Inflammatory macrophage treated with lipopolysaccharide for 4 hours (primary cell): Measurements from ENCODE around the gene PRKCH.

Experiments
- DNase-seq: peaks from one replicate; pipeline ENCODE4 v3.0.0-alpha.2; 2020

PRKCH gene

DNA sequence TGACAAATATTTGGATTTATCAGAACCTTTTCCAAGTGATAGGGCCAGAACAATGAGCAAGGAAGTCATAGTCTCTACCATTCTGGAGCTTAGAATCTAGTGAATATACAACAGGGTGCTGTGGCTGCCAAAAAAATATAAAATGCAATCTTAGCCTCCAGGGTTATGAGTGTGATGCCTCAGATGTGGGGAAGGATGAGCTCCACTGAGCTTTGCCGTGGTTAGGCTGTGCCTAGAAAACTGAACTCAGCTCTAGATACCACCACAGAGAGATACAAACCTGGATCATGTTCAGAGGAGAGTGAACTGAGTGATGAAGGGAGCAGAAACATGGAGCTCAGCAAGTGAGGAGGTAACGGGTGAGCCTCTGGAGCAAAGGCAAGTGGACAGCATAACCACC is 235.9 kb downstream of the PRKCH start:
- DNase-seq: no peak

DNA sequence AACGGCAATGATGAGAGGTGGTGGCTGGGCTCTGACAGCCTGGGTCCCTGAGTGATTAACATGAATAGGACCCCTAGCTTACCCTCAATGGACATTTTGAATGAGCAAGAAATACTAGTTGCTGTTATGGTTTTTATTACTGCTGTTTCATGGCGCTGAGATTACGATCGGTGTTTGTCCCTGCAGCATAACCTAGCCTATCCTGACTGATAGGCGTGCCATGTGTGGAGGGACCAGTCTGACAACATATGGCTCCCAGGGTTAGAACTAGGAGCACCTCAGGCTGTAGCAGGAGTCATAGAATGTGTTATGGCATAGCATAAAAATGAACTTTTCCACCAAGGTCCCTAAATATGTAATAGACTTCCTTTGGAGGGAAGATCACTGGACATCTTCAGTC is 236.5 kb downstream of the PRKCH start:
- no peak for DNase-seq

DNA sequence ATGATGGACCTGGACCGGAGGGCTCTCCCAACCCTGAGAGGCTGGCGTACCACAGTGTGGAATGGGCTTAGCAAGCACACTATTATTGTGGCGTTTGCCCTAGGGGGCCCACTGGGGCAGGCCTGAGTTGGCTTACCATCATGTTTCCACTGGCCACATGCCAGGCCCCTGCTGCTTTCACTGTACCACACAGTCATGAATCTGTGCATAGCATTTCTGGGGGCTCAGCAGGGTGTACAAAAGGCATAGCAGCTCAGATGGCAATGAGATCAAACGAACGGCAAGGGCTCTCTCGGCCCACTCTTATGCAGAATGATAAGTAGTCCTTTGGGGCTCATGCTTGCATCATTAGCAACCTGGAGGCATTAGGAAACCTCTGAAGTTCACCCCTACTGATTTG is 236.9 kb downstream of the PRKCH start:
- no peak for DNase-seq

DNA sequence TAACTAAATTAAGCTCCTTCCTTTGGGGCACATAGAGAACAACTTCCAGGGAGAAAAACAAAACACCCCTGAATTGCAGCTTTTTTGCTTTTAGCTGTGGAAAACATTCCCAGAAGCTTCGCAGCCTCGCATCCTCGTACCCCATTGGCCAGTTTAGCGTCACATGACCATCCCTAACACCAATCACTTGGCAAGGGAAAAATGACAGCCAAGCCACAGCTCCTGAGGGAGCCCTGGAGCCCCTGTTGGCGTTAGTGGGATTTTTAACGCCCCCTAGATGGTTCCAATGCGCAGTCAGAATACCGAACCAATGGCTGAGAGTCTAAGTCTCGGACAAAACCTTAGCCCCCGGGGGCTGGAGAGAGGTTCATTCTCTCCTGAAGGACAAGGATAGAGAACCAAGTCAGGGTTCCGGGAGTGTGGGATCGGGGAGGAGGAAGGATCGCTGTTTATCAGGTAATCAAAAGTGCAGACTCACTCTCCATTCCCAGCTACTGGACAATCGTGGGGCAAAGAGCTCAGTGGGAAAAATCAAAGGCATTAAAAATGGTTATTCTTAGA is 238.3 kb downstream of the PRKCH start:
- no peak for DNase-seq

DNA sequence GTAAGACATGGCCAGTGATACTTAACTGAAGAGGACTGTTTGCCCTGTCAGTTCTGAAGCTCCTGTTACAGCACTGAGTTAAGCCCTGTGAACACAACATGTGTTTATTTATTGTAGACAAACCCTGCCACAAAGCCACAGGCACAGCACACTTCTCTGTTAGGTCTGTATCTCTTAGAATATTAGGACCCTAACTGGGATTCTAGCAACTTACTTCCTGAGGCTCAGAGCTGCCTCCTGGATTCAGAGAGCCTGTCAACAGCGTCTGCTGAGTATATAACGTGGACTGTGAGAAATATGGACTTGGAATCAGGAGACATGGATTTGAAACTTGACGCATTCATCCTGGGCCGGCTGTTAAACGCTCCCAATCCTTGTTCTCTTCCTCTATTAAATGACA is 238.9 kb downstream of the PRKCH start:
- no peak for DNase-seq

DNA sequence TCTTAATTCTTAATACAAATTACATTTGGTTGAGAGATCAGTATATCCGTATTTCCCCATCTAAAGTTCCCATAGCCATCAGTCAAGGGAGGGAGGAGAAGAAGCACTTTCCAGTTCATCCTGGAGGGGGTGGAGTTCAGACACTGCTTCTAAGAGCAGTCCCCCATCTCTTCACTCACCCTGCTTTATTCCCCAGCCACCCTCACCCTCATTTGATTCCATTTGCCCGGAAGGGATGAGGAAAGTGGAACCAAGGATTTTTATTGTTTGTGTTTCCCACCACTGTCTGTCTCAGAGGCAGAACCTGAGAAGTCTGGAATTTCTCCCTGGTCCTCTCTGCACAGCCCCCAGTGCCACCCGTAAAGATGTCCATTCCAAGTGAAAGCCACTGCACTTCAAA is 239.7 kb downstream of the PRKCH start:
- peak; percentile 20 for DNase-seq

DNA sequence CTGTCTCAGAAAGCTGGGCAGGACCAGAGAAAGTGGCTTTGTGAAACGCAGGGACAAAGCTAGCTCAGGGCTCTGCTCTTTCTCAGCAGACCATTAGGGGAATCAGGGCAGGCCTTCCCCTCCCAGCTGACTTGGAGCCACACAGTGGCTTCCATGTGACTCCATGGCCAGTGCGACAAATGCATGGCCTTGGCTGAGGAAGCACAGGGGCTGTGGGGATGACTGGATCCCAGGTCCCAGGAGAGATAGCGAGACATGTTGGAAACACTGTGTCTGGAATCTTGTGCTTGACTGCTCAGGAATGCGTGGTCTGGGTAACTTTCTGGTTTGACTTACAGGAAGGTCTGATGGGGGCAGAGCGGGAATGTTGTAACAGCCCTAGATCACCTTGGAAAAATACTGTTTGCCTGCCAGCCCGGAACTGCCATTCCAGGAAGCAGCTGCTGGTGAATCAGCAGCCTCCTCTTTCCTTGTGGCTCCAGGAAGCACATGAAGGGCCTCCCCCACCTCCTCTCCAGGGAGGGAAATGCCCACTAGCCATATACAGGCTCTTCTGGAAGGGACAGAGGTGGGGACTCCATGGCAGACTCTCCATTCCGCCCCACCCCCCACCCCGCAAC is 240.4 kb downstream of the PRKCH start:
- DNase-seq: peak; percentile 79

DNA sequence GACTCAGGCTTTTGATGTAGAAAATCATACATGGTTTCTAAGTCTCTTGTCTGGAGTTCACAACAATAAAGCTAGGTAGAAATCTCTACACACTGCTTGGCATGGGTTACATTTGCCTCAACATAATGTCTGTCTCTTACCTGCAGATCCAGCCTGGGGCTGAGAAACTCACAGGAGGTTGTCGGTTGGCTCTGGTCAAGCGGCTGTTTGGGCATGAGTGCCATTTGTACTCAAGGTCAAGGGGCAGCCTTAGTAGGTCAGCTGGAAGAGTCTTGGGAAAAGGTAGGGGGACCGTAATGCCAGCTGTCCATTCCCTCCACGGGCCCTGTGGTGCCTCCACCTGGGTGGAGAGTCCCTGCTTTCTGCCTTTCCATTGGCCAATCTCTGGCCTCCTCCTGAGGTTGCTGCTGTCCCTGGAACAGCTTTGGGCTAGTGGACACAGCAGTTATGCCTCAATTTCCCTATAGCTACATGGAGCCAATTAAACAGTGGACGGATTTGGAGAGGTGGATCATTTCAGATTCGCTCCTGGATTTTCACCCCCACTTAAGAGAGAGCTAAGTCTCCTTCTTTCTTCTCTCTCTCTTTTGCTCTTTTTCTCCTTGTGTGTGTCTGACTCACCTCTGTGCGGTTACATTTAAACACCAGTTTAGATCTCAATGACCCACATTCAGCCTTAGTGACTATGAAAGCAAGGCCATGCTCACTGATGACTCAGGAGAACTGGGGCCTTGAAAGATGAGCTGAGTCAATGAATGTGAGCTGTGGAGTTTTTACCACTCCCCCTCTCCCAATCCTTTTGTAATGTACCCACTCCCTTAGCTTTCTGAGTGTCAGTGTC is 241.2 kb downstream of the PRKCH start:
- DNase-seq: peak; percentile 89

DNA sequence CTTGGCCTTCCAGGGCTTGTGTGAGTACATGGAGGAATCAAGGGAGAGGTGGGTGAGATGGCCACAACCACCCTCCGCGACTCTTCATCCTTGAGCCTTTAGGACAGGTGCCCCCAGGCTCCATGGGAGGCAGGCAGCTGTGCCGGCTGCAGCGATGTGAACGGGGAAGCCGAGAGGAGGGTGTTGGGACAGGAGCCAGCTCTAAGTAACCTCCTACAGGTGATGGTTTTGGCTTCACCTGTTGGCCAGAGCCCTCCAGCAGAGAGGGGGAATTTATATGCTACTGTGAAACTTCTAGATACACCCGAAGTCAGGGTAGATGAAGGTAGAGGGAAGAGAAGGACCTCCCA is 241.8 kb downstream of the PRKCH start:
- DNase-seq: no peak

DNA sequence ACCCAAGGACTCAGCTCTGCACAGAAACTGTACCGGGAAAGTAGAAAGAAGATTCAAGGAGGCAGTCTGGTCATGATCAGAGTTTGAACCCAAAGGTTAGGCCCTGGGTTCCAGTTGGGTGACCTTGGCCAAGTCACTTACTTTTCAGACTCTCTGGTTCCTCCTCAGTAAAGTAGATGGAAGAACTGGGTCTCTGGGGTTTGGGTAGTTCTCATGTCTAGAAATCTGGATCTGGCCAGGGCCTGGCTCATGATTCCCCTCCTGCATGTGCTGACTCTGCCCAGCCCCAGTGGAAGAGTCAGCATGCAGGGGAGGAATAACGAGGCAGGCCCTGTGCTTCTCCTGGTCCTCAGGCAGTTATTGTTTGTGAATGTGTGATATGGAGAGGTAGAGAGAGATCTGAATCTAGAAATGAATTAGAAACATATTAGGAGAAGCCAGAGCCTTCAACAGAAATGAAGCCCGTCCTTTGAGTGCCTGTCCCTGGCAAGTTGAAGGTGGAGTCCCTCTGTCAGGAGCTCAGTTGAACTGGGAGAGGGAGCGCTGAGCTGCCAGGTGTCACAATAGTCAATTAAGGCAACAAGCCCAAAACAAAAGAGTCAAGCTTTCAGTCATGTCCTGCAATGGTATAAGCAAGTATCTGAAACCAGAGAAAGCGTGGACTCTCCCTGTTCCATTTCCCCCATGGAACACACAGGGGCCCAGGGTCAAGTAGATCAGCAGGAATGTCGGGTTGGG is 242.7 kb downstream of the PRKCH start:
- DNase-seq: peak; percentile 11

DNA sequence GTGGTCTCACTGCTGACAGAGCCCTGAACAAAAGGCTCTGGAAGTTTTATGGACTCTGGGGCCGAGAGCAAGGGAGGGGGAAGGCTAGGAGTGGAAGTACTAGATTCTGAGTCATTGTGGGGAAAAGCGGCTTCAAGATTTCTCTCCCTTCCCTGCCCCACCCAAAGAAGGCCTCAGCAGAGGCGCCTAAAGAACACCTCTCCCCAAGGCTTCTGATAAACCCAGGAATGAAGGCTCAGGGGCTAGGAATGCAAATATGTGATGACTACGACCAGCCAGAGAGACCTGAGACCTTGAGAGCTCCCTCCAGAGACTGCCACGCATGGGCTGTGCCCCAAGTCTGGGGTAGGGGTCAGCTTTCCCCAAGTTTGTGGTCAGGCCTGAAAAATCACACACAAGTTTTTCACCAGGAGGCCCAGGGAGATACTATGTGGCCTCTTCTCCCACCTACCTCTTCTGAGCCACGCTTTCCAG is 243.3 kb downstream of the PRKCH start:
- DNase-seq: peak; percentile 71

DNA sequence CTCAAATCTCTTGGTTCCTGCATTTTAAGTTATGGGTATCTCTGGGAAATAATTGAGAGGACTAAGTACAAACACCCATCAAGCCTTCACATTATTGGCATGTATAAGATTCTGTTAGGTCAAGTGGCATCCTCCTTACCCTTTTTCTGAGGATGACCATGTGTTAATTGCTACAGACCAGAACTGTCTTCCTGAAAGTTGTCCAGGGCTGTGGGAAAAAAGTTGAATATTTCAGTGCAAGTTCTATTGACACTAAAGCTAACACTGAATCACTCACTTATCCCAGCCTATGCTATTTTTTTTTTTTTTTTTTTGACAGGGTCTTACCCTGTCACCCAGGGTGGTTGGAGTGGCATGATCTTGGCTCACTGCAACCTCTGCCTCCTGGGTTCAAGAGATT is 243.8 kb downstream of the PRKCH start:
- DNase-seq: no peak

DNA sequence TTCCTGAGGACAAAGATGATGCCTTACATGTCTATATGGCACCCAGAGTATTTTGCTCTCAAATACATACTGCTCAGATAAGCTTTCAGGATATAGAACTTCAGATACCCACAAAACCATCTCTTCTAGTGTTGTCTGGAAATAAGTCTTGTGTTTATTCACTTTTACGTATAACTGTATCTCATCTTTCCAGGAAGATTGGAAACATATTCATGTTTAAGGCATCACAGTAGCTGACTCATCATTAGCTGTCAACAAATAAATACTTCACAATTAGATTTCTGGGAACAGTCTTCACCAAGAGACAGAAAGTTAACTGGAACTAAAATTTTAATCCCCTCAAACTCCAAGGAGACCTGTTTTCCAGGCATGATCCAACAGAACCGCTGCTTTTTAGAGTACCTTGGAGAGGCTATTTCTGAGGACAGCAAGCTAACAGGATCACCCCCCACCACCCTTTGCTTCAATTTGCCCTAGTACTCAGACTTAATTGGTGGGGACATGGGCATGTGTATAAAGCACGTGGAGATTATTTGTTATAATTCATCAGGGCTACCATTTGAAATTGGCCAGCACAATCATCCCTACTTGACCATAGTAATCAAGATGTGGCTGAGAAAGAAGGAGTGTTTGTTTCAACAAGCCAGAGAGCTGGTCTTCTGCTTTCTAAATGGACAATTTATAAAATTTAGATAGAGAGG is 244.6 kb downstream of the PRKCH start:
- no peak for DNase-seq

DNA sequence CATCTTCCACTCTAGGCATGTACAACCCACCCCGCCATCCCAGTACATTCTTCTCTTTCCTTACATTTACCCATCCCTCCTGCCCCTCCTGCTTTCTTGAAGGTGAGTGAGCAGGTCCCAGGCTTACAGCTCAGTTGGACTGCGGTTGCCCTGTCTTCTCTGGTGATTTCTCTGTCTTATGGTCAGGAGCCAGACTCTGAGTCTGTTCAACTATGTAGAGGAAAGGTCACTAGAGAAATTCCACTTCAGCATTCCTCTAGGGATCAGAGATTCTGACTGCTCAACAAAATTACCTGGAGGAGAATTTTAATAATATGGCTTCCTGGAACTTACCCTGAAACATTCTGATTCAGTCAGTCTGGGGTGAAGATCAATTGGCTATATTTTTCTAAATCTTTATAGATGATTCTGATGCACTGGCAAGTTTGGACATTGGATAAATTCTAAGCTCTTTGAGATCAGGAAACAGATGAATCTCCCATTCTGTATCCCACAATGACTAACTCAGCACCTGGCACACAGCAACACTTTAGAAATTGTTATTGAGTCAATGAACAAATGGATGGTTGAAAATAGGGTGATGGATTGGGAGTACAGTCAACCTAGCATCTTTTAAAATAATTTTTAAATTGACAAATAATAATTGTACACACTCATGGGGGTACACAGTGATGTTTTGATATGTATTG is 245.3 kb downstream of the PRKCH start:
- no peak for DNase-seq

DNA sequence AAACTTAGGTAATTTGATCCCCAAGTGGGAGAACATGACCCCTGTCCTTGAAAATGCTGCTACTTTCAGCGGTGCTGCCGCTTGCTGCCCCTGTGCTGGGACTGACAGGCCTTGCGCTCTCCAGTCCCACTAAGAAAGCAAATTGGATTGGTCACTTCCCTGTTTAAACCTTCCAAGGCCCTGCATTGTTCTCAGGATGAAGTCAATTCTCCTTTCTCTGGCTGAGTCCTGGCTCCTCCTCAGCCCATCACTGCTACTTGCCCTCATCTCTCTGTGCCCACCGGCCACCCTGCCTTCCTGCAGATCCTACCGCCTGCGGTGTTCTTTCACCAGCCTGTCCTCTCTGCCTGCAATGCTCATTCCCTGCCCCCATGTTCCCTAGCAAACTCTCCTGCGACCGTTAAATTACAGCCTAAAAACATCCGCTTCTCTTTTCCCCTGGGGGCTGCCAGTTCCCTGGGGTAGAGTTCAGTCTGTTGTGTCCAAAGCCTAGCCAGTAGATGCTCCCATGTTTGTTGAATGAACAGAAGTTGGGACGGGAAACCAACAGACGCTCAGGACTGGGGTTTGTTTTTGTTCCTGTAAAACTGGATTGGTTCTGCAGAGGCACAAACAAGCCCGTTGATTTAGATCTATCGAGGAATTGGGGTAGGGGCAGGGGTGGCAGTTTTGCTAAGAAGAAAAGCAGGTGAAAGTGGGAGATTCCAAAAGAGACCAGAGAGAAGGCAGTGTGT is 246.6 kb downstream of the PRKCH start:
- peak; percentile 38 for DNase-seq

DNA sequence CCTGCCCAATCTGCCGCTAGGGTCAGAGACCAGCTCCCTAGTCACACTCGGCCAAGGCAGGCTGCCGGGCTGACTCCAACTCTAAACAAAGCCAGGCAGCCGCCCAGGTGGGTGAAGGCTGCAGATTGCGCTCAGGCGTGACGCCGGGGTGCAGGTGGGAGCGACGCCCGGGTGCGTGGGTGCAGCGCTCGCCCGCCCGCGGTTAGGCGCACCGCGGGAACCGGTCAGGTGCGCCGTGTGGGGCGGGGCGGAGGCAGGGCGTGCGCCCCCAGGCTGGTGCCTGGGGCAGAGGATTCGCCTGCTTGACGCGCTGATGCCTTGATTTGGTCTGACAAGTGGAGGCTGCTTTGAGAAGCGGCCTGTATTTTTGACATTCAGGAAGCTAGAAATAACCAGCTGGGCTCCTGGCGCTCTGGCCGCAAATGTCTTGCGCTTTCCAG is 247.2 kb downstream of the PRKCH start:
- peak; percentile 21 for DNase-seq

DNA sequence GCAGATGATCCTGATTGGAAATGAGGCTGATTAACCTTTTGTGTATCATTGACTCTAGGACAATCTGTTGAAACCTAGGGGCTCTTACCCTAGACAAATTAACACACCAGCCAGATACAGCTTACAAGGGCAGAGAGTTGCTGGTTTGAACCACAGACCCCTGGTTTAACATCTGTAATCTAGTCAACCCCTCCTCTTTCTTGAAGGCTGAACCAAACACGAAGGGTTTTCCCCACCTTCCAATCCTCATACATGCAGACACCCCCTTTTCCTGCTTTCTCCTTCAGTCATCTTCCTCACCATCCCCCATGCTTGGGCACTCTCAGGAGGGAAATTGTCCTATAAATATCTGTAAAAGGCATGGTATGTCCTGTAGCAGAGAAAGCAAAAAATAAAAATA is 247.9 kb downstream of the PRKCH start:
- DNase-seq: no peak

DNA sequence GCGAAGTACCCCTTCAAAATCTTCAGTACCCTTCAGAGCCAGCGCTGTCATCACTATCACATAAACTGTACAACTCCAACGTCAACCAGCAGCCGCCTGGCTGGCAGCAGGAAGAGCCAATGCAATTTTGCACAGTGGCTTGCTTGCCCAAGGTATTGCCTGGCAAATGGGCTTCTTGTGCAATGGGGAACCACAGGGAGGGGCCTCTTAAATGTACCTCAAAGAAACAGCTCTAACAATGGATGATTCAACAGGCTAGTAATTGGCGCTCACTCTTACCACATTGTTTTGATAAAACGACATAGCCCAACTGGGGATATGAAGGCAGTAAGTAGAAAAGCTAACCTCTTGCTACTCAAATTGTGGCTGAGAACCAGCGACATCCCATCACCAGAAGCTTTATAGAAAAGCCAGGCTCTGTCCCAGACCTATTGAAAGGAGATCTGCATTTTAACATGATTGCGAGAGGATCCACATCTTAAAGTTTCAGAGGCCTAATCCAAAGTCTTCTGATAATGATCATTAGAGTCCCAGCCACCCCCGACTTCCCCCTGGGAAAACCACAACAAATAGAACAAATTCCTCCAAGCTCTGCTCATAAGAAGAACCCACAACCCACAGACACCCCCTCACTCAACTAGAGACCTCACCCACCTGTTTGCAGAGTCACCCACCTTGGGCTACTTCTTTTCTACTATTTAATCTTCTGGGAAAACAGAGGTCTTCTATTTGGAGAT is 248.6 kb downstream of the PRKCH start:
- peak; percentile 95 for DNase-seq

DNA sequence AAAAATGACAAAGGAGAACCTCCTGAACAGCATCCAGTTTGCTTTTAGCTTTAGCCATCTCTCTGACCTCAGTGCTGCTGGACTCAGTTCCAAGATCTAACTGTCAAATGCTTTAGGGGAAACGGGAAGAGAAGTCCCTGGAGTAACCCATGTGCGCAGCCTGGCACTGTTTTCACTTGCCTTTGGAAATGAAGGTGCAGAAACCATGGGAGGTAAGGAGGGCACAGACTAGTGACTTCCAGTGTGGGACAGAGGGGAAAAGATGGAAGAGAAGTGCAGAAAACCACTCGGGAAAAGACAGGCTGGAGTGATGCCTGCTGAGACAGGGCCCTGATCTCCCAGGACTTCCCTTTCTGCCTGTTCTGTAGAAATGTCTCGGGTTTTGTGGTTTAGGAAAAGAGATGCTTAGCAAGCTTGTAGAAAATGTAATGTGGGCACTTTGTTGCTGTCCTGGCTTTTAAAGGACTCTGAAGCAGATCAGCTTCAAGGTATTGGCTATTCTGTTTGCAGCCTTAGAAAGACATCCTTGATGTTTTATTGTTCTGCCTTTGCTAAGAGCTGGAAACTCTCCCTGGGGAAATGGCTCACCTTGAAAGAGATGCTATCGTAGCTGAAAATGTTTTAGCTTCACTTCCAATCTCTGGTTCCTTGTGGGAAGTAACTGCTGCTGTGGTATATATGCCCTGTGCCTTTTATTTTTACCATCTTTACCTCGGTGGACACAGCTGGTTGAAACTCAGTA is 249.3 kb downstream of the PRKCH start:
- DNase-seq: peak; percentile 66

DNA sequence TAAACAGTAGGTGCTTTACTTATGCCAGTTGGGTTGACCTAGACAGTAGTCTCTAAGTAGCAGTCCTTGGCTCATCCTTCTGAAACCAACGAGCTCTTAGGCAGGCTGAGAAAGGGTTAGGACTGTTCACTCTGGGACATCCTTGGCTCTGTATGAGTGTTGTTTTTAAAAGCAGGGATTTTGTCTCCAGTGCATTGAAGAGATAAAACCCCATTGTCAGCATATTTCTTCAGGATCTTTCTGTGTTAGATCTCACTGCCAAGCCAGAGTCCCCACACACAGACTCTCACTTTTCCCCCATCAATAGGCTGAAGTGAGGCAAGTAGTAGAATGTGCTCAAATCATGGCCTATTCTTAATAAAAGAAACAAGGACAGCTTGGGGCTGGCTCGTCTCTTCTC is 250.5 kb downstream of the PRKCH start:
- DNase-seq: no peak
